Activated CD4-positive, alpha-beta T cell treated with anti-CD3 and anti-CD28 coated beads, Interleukin-2, amount 50 U/mL, for 16 hours (primary cell): Measurements from ENCODE around the gene KIF6.

Source experiments
- DNase-seq: peaks from one replicate; pipeline ENCODE4 v3.0.0-alpha.2; 2020

KIF6 gene

DNA sequence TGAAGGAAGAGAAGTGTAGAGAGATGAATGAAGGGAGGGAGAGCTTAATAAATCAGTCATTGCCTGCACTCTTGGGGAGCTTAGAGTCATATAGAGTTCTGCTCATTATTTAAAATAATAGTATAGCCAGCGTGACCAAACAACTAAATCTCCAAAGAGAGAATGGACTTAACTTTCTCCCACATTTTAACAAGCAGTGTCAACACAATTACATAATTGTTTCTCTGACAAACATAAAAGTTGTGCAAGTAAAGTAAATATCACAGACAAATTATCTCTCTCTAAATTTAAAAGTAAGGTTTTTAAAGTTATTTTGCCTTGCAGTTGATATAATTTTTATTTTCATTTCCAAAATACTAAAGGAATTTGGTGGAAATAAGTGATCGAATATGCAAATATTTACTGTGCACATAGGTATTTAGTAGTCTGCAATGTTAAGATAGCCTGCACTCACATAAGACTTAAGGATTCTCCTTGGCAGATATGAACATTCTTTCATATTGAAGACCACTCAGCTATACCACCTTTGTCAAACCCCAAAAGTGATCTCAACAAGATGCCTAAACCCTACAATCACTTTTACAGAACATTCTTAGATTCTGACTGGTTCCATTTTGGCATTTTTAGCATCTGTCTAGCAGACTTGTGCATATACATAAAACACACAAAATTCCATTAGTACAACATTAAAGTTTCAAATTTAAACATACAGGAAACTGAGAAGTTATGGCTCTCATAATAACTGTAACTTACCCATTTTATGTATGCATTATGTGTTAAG, 67.7 kb downstream of the KIF6 start:
- no peak for DNase-seq

- DNase-seq, result no peak
Measured at GRCh38 chr6:39654121-39654520, 71.1 kb downstream of the KIF6 start.

DNA sequence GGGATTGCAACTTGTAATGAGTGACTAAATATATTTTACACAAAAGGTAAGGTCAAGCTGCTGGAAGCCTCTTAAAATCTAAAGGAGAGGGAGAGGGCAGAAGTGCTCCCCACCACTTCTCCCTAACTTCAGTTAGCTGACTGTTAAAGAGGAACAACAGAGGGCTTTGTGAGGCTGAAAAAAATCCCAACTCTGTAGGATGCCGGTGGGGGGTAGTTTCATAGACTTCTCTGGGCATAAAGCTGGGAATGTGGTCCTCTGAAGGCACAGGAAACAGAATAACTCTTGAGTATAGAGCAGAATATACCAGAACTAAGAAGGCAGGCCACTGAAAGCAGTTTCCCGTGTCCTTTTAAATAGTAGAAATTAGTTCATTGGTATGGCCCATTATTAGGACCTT, 71.6 kb downstream of the KIF6 start:
- DNase-seq, result no peak

DNA sequence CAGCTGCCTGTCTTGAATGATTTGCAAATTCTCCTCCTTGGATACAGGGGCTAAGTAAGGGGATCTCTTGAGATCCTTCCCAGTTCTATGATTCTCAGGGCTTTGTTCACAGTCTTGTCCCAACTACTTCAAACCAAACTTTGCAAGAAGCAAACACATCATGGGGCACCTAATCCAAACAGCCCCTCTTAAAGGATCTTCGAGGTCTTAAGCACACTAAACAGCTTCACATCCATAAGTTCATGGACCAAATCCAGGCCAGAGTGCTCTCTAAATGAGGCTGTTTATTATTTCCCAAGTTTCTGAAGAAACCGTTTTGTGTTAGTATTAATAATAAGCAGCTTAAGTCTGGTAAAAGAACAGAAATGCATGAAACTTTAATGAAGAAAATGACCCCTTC, 75.2 kb downstream of the KIF6 start:
- DNase-seq, result no peak

DNA sequence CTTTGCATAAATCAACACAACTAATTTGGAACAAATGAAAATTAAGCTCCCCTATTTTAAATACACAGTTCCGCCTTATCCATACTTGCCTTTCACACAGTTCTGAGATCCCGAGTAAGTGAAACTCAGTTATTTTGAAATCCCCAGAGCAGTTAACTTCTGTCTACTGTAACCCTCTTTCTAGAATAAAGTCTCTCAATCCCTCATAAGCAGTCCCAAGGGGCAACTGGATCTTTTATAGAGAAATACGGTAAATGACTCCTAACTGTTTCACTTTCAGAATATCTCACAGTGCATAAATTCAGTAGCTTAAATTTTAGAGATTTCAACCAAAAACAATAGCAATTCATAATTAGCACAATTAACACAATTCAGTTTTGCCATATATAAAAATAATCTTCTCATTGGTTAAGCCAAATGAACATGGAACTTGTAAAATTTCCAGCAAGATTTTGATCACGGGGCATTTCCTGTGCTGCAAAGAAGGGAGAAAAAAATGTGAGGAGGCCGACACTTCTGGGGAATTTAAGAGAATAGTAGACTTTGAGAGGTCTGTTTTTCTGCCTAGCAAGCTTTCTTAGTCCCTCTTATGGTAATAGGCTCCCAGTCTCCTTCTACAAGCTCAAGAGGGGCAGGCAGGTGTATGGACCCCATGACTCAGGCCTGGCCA, 78.3 kb downstream of the KIF6 start:
- DNase-seq, result no peak

DNA sequence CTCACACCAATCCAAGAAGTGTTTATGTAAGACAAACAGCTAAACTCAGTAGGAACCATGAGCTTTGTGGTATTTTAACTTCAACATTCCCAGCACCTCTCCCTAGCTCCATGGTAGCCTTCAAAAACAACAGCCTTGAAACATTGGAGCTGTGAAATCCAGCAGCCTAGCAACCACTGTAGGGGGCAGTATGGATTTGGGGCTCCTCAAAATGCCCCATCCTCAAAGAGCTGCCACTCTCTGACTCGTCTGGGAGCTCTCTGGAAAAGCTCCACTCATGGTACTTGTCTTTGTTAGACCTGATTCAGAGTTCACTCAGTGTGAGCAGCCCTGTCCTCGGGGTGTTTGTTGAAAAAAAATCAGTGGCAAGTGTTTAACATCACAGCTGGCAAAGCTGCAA, 82.9 kb downstream of the KIF6 start:
- no peak for DNase-seq

GRCh38 chr6:39638126-39638822, 86.9 kb downstream of the KIF6 start:
- DNase-seq, result no peak

- no peak for DNase-seq
Measured at GRCh38 chr6:39634646-39635341, 90.4 kb downstream of the KIF6 start.

DNA sequence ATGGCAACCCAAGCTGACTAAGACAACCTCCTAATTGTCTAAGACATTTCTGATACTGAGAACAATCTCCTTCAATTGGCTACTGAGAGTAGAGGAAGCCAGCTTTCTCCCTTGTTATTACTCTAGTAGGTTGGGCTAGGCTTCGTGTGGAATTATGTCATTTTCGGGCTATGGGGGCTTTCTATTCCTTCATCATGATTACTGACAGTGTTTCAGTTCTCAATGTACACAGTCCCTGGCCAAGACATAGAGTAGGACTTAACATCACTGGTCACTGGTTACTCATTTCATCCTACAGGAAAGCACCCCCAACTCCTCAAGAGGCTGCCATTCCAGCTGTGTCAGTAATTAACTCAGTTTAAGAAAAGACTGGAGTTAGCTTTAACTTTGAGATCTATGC, 100.0 kb downstream of the KIF6 start:
- no peak for DNase-seq

- no peak for DNase-seq
Measured at GRCh38 chr6:39623750-39624149, 101.5 kb downstream of the KIF6 start.

- no peak for DNase-seq
Measured at GRCh38 chr6:39617520-39617919, 107.7 kb downstream of the KIF6 start.

- DNase-seq, result no peak
Measured at GRCh38 chr6:39617026-39617425, 108.2 kb downstream of the KIF6 start.

DNA sequence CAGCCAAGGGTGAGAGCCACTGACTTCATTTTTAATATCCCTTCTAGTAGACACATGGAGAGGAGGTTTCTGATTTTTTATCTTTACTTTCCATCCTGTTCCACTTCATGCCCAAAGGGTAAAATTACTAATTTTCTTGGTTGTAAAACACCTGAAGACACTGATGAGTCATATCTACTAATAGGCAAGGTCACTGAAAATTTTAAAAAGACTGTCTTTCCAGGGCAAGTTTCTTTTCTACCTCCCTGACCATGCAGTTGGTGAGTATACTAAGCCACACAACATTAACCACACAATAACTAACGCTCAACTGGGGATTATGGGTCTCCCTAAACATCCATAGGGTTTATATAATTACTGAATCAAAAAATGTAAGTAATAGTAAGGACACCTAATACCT, 109.6 kb downstream of the KIF6 start:
- no peak for DNase-seq

DNA sequence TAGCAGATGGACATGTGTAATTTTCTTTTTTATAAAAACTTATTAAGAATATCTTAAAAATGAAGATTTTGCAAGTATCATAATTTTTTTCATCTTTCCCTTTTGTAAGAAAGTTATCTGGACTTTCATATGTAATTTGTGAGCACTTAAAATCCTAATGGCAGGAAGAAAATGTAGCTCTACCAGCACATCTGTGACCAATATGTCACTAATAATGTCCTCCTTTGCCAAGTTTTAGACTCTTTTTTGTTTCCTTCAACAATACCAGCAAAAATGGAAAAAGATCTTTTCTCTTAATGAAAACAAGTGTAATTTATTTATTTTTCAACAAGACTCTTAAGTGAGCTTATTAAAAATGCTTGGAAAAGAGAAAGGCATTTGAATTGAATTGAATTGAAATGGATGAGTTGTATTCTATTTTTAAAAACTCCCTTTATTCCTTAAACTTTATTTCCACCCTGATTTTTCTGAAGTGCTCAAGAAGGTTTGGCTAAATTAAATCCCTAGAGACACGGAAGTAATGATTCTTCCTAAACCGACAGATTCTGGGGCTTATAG, 110.7 kb downstream of the KIF6 start:
- no peak for DNase-seq

GRCh38 chr6:39610221-39610620, 115.0 kb downstream of the KIF6 start:
- DNase-seq, result no peak

DNA sequence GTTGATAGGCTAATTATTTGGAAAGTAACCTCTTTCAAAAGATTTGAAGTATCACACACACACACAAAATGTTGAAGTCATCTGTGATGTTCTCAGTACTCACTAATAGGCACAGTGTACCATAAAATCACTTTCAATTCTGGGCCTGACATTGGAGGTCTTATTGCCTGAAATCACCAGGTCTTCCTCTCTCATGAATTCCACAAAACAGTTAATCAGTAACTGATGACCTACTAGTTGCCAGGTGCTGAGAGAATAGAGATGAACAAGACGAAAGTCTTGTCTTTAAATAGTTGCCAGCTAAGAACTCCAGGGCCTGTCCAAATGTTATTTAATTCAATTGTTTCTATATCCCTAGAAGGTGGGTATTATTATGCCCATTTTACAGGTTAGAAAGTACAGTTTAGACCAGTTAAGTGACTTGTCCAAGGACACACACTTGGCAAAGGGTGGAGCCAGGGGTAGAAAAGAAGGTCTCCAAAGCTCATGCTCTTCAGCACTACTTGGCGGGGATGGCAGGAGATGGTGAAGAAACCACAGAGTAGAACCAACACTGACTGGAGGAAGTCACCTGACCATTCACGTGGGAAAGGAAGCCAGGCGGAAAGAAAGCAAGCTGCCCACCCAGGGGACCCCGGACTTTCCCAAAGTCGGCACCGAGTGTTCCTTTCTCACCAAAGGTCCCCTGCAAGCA, 116.4 kb downstream of the KIF6 start:
- DNase-seq, result no peak

GRCh38 chr6:39602601-39603519, 122.3 kb downstream of the KIF6 start:
- DNase-seq, result no peak

- no peak for DNase-seq
Measured at GRCh38 chr6:39599973-39600372, 125.2 kb downstream of the KIF6 start.

DNA sequence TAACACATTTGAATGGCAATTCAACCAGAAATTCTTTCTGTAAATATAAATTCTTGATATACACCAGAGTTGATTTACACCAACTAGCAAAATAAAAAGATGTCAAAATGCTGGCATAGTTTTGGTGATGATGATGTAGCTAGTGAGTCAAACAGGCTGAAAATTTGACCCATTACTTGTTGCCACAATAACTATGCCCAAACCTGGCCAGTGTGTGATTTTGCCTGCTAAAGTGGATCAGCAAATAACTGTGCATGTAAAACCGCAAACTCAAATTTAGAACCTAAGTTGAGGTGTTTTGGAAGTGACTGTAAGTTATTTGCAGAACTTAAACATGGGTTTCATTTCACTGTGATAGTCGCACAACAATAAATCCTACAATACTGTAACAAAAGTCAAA, 125.9 kb downstream of the KIF6 start:
- DNase-seq, result no peak

- no peak for DNase-seq
Measured at GRCh38 chr6:39594285-39594684, 130.9 kb downstream of the KIF6 start.

GRCh38 chr6:39593646-39594045, 131.6 kb downstream of the KIF6 start:
- no peak for DNase-seq
